ENCODE measurements around the gene STK32A. TPM values are rescaled to one million over a fixed set of nuclear protein-coding genes. Genes with fewer than 3 reads are reported as not detected.

The STK32A gene
- polyA plus RNA-seq, 2 of the 4 experiments (the other 2 are of a cell fraction): 0.45 to 1.2 TPM

- no peak overlapping the region for H3K4me3 ChIP-seq
- no peak for FAIRE-seq
- peak overlapping the region; percentile 47; the same call in 2 of the 3 replicates for H3K4me2 ChIP-seq
- no peak for ATAC-seq
- TF ChIP-seq FOSL2 (IDR thresholded peaks at IDR 0.05) (no peak), FOSL2 (CRISPR knock-in tag; IDR thresholded peaks at IDR 0.05) (no peak), TFCP2L1 (CRISPR knock-in tag; IDR thresholded peaks at IDR 0.05) (no peak), MAFK (IDR thresholded peaks at IDR 0.05; ENCODE audit: partially characterized antibody) (no peak), FOXS1 (CRISPR knock-in tag; IDR thresholded peaks at IDR 0.05) (no peak), NFE2L2 (conservative IDR thresholded peaks at IDR 0.05; ENCODE audit: low read length) (no peak), CHD2 (IDR thresholded peaks at IDR 0.05; ENCODE audit: low read length, partially characterized antibody) (no peak), EHF (CRISPR knock-in tag; IDR thresholded peaks at IDR 0.05) (no peak), ATOH8 (CRISPR knock-in tag; IDR thresholded peaks at IDR 0.05; ENCODE audit: low read depth) (no peak)
- TF ChIP-seq, protein P1, sequence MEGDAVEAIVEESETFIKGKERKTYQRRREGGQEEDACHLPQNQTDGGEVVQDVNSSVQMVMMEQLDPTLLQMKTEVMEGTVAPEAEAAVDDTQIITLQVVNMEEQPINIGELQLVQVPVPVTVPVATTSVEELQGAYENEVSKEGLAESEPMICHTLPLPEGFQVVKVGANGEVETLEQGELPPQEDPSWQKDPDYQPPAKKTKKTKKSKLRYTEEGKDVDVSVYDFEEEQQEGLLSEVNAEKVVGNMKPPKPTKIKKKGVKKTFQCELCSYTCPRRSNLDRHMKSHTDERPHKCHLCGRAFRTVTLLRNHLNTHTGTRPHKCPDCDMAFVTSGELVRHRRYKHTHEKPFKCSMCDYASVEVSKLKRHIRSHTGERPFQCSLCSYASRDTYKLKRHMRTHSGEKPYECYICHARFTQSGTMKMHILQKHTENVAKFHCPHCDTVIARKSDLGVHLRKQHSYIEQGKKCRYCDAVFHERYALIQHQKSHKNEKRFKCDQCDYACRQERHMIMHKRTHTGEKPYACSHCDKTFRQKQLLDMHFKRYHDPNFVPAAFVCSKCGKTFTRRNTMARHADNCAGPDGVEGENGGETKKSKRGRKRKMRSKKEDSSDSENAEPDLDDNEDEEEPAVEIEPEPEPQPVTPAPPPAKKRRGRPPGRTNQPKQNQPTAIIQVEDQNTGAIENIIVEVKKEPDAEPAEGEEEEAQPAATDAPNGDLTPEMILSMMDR (IDR thresholded peaks at IDR 0.05): no peak
- TF ChIP-seq, protein P2, sequence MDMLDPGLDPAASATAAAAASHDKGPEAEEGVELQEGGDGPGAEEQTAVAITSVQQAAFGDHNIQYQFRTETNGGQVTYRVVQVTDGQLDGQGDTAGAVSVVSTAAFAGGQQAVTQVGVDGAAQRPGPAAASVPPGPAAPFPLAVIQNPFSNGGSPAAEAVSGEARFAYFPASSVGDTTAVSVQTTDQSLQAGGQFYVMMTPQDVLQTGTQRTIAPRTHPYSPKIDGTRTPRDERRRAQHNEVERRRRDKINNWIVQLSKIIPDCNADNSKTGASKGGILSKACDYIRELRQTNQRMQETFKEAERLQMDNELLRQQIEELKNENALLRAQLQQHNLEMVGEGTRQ (IDR thresholded peaks at IDR 0.05): no peak
- DNase-seq (ENCODE audit: low read depth in 1 of 2, low spot score in 1 of 2): no peak
- H3K4me1 ChIP-seq: peaks cover 13% of the 10 kb centered on the region
- ChIA-PET POLR2A (no interaction called here), CTCF (no interaction called here)
- WGBS (ENCODE audit: missing lambda C conversion rate): 79% methylated on average over 4 of the region's 4 CpGs
- peak overlapping the region; percentile 77 to 86 for H3K27ac ChIP-seq
- peaks cover 10% of the 10 kb centered on the region; the same call in 1 of the 3 replicates for H3K9me3 ChIP-seq
Observed at GRCh38 chr5:147309621-147310020, 74.8 kb downstream of the STK32A start.

- Histone ChIP-seq H3K27ac (peak overlapping the region; percentile 77 to 86), H3K4me1 (peaks cover 11% of the 10 kb centered on the region), H3K4me3 (no peak overlapping the region), H3K4me2 (peak overlapping the region; percentile 47), H3K9me3 (peaks cover 6% of the 10 kb centered on the region; the same call in 1 of the 3 replicates)
- ChIA-PET POLR2A (interaction anchor here (1.0 kb wide), 1 partner anchor 75 kb away, joined by 4 read pairs; the partner anchor contains the start of gene STK32A), CTCF (no interaction called here)
- 30% methylated on average over 10 of the region's 10 CpGs for WGBS (ENCODE audit: missing lambda C conversion rate)
- FAIRE-seq (peak; percentile 72), DNase-seq (ENCODE audit: low read depth in 1 of 2, low spot score in 1 of 2) (peak; percentile 47 to 93), ATAC-seq (peak; percentile 100)
- TF ChIP-seq FOXS1 (CRISPR knock-in tag; IDR thresholded peaks at IDR 0.05): no peak
- no peak for TF ChIP-seq FOSB (CRISPR knock-in tag; IDR thresholded peaks at IDR 0.05)
- no peak for TF ChIP-seq RAD21 (conservative IDR thresholded peaks at IDR 0.05 in 1 of 2, IDR thresholded peaks at IDR 0.05 in 1 of 2)
- no peak for TF ChIP-seq RARB (CRISPR knock-in tag; IDR thresholded peaks at IDR 0.05)
- TF ChIP-seq, protein P1 (IDR thresholded peaks at IDR 0.05): no peak
- TF ChIP-seq, protein P3, sequence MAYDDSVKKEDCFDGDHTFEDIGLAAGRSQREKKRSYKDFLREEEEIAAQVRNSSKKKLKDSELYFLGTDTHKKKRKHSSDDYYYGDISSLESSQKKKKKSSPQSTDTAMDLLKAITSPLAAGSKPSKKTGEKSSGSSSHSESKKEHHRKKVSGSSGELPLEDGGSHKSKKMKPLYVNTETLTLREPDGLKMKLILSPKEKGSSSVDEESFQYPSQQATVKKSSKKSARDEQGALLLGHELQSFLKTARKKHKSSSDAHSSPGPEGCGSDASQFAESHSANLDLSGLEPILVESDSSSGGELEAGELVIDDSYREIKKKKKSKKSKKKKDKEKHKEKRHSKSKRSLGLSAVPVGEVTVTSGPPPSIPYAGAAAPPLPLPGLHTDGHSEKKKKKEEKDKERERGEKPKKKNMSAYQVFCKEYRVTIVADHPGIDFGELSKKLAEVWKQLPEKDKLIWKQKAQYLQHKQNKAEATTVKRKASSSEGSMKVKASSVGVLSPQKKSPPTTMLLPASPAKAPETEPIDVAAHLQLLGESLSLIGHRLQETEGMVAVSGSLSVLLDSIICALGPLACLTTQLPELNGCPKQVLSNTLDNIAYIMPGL (CRISPR knock-in tag; IDR thresholded peaks at IDR 0.05; ENCODE audit: borderline replicate concordance): no peak
- no peak for TF ChIP-seq POLR2AphosphoS2 (conservative IDR thresholded peaks at IDR 0.05; ENCODE audit: low read length)
- no peak for TF ChIP-seq RCOR1 (IDR thresholded peaks at IDR 0.05; ENCODE audit: low read depth, low read length)
- peak; percentile 97 for TF ChIP-seq MAFK (IDR thresholded peaks at IDR 0.05; ENCODE audit: partially characterized antibody)
- TF ChIP-seq CHD2 (IDR thresholded peaks at IDR 0.05; ENCODE audit: low read length, partially characterized antibody): no peak
- no peak for TF ChIP-seq ATOH8 (CRISPR knock-in tag; IDR thresholded peaks at IDR 0.05; ENCODE audit: low read depth)
- TF ChIP-seq ZC3H11A (IDR thresholded peaks at IDR 0.05): no peak
- TF ChIP-seq HES2 (IDR thresholded peaks at IDR 0.05): no peak
- TF ChIP-seq ESRRA (IDR thresholded peaks at IDR 0.05; ENCODE audit: borderline replicate concordance, low read length): no peak
- TF ChIP-seq CBX2 (IDR thresholded peaks at IDR 0.05; ENCODE audit: borderline replicate concordance, low read depth): no peak
- TF ChIP-seq GATA3 (IDR thresholded peaks at IDR 0.05; ENCODE audit: borderline replicate concordance): no peak
- peak; percentile 43; the same call in 1 of the 2 replicates for TF ChIP-seq FOSL2 (IDR thresholded peaks at IDR 0.05)
- peak; percentile 87 for TF ChIP-seq FOSL2 (CRISPR knock-in tag; IDR thresholded peaks at IDR 0.05)
- TF ChIP-seq BHLHE40 (IDR thresholded peaks at IDR 0.05; ENCODE audit: low read depth, low read length): no peak
- no peak for TF ChIP-seq HEYL (CRISPR knock-in tag; IDR thresholded peaks at IDR 0.05)
- TF ChIP-seq MYC (IDR thresholded peaks at IDR 0.05; ENCODE audit: borderline replicate concordance, low read length): no peak
Observed at GRCh38 chr5:147310059-147310704, 75.4 kb downstream of the STK32A start.

All from A549 (cell line).